Measurements from ENCODE around the gene SNRPA. TPM values are rescaled to one million over a fixed set of nuclear protein-coding genes. Genes with fewer than 3 reads are reported as not detected.

The SNRPA gene
- total RNA-seq, 1 experiment from 2014 or later: 86.5 TPM

Other genes with a start within 250 kb of the SNRPA start
- gene SHKBP1, start 174.3 kb upstream of the SNRPA start, total RNA-seq (2014; rRNA removed; shearing (Covaris generic)): 31.0 and 33.3 TPM in 2 replicates
- 21.5 and 22.0 TPM in 2 replicates for gene LTBP4, start 149.8 kb upstream of the SNRPA start, total RNA-seq (2014; rRNA removed; shearing (Covaris generic))
- gene NUMBL, start 60.6 kb upstream of the SNRPA start, total RNA-seq (2014; rRNA removed; shearing (Covaris generic)): 11.8 and 13.2 TPM in 2 replicates
- gene COQ8B, start 34.3 kb upstream of the SNRPA start, total RNA-seq (2014; rRNA removed; shearing (Covaris generic)): 18.9 and 23.6 TPM in 2 replicates
- gene ITPKC, start 34.1 kb upstream of the SNRPA start, total RNA-seq (2014; rRNA removed; shearing (Covaris generic)): 3.9 and 4.1 TPM in 2 replicates
- 1.3 and 1.5 TPM in 2 replicates for gene ACTMAP, start 726 bp upstream of the SNRPA start, total RNA-seq (2014; rRNA removed; shearing (Covaris generic))
- 8.9 and 12.6 TPM in 2 replicates for gene MIA, start 24.3 kb downstream of the SNRPA start, total RNA-seq (2014; rRNA removed; shearing (Covaris generic))
- 19.6 and 23.0 TPM in 2 replicates for gene RAB4B, start 27.0 kb downstream of the SNRPA start, total RNA-seq (2014; rRNA removed; shearing (Covaris generic))
- 55.3 and 64.7 TPM in 2 replicates for gene EGLN2, start 48.0 kb downstream of the SNRPA start, total RNA-seq (2014; rRNA removed; shearing (Covaris generic))
- not detected in 2 replicates for gene CYP2A6, start 99.2 kb downstream of the SNRPA start, total RNA-seq (2014; rRNA removed; shearing (Covaris generic))
- gene CYP2A7, start 131.0 kb downstream of the SNRPA start, total RNA-seq (2014; rRNA removed; shearing (Covaris generic)): not detected in 2 replicates
- not detected in 2 replicates for gene CYP2B6, start 240.1 kb downstream of the SNRPA start, total RNA-seq (2014; rRNA removed; shearing (Covaris generic))